Esophagus muscularis mucosa (tissue), 4 donors: Measurements from ENCODE around the gene CST6. TPM values are rescaled to one million over a fixed set of nuclear protein-coding genes. Genes with fewer than 3 reads are reported as not detected.
"Not testable (repeated sequence)": the region's sequence is repeated elsewhere in the genome, so short reads cannot be mapped to it uniquely, and the experiment has no call there.

ENCODE experiments used
- DNase-seq: peaks from one replicate; pipeline ENCODE4 v3.0.0-alpha.2; 2017; ENCODE audit errors: extremely low spot score
- H3K27ac ChIP-seq, 4 donors: fragments of 200-600 bp; sonication (generic); replicated peaks in 1 of 4; 1 replicate in 3 of 4; 2 replicates in 1 of 4; pipeline ENCODE4 v1.5.1; 2016 to 2019; ENCODE audit warnings: mild to moderate bottlenecking in 1 of 4
- H3K27me3 ChIP-seq, 4 donors: fragments of 200-600 bp; sonication (generic); one replicate each; pipeline versions ENCODE4 v1.5.1 to v1.6.0; 2016 to 2019
- H3K36me3 ChIP-seq, 4 donors: fragments of 200-600 bp; sonication (generic); one replicate each; pipeline ENCODE4 v1.5.1; 2016 to 2019
- H3K4me1 ChIP-seq, 4 donors: fragments of 200-600 bp; sonication (generic); one replicate each; pipeline ENCODE4 v1.5.1; 2016 to 2019
- H3K4me3 ChIP-seq, 4 donors: fragments of 200-600 bp; sonication (generic); 1 replicate in 2 of 4; 2 replicates in 2 of 4; pipeline ENCODE4 v1.5.1; 2016 to 2019; ENCODE audit warnings: mild to moderate bottlenecking in 4 of 4, moderate library complexity in 1 of 4
- H3K9me3 ChIP-seq, 4 donors: fragments of 200-600 bp; sonication (generic); 1 replicate in 3 of 4; 2 replicates in 1 of 4; pipeline ENCODE4 v1.5.1; 2016 to 2019
- EP300 ChIP-seq: sonication (generic); formaldehyde crosslinking; IDR thresholded peaks from one replicate; pipeline ENCODE4 v1.6.1; 2017; ENCODE audit warnings: antibody characterized with exemption
- POLR2A ChIP-seq: fragments of 450-650 bp; IDR thresholded peaks from one replicate; pipeline ENCODE4 v1.6.1; 2017; ENCODE audit warnings: antibody characterized with exemption, moderate library complexity, mild to moderate bottlenecking, low read depth
- POLR2AphosphoS5 ChIP-seq, 2 donors: sonication (generic); formaldehyde crosslinking; IDR thresholded peaks; one replicate each; pipeline ENCODE4 v1.6.1; 2017; ENCODE audit warnings: antibody characterized with exemption in 2 of 2
- WGBS: methylation state at CpG from one replicate; pipeline ENCODE4 v1.1.5; 2018; 5-methylcytosine and 5-hydroxymethylcytosine counted together
- intact Hi-C: fragments of 100-400 bp; cut with DNase I; formaldehyde crosslinking; loops from one replicate; pipeline ENCODE4 v1.15.1; 2023
- total RNA-seq, 4 donors: library from RNA; depleted of rRNA; stranded (reverse); fragments of >200 nt; gene quantifications; one replicate each; pipeline versions ENCODE4 v1.1.0 to v1.2.1, GENCODE V29; 2016
- TF ChIP-seq, protein P1 (sequence below), 3 experiments: fragments of 200-600 bp in 2 of 3; fragments of 450-650 bp in 1 of 3; sonication (generic) in 2 of 3; IDR thresholded peaks; one replicate each; pipeline ENCODE4 v1.5.1; 2017 to 2019; ENCODE audit warnings: antibody characterized with exemption in 3 of 3, mild to moderate bottlenecking in 2 of 3, moderate library complexity in 1 of 3

Gene CST6
- total RNA-seq, 4 donors from 2014 or later: not detected

DNA sequence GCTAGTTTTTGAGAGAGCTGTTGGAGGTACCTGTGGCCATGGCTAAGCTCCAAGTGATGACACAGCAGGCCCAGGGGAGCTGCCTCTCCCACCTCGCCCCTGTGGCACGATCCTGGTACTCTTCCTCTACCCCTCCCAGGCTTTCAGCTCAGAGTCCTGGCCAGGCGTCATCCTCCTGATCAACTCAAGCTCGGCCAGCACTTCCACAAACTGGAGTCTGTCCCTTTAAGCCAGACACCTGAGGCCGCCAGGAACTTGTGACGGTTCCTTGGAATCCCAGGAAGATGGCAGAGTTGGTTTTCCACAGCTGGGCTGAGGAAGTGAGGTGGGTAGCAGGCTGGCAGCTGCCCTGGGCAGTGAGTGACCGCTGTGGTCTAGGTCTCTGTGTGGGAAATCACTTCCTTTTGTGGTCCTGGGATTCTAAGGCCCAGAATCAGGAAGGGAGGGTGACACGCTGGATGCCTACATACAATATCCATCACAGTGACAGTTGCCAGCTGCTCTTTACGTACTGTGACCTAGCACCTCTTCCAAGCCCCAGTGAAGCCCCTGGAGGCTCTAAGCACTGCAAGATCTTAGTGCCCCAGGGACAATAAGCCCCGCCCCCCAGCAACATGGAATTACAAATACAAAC lies 3.2 kb upstream of the CST6 start:
- intact Hi-C loops: no loop called here
- Histone ChIP-seq H3K4me3 (no peak overlapping the region), H3K27me3 (peaks cover 0 to 22% (median 20%) of the 10 kb centered on the region in 4 donors), H3K27ac (no peak overlapping the region), H3K4me1 (peaks cover 10 to 21% (median 12%) of the 10 kb centered on the region in 4 donors), H3K36me3 (peaks cover 0 to 28% (median 25%) of the 10 kb centered on the region in 4 donors), H3K9me3 (no peaks in the 10 kb centered on the region)
- TF ChIP-seq POLR2A (no peak), POLR2AphosphoS5 (IDR thresholded peaks at IDR 0.05) (no peak), EP300 (no peak)
- TF ChIP-seq, protein P1, sequence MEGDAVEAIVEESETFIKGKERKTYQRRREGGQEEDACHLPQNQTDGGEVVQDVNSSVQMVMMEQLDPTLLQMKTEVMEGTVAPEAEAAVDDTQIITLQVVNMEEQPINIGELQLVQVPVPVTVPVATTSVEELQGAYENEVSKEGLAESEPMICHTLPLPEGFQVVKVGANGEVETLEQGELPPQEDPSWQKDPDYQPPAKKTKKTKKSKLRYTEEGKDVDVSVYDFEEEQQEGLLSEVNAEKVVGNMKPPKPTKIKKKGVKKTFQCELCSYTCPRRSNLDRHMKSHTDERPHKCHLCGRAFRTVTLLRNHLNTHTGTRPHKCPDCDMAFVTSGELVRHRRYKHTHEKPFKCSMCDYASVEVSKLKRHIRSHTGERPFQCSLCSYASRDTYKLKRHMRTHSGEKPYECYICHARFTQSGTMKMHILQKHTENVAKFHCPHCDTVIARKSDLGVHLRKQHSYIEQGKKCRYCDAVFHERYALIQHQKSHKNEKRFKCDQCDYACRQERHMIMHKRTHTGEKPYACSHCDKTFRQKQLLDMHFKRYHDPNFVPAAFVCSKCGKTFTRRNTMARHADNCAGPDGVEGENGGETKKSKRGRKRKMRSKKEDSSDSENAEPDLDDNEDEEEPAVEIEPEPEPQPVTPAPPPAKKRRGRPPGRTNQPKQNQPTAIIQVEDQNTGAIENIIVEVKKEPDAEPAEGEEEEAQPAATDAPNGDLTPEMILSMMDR (IDR thresholded peaks at IDR 0.05): no peak
- 46% methylated on average over 7 of the region's 10 CpGs for WGBS
- DNase-seq: no peak

DNA sequence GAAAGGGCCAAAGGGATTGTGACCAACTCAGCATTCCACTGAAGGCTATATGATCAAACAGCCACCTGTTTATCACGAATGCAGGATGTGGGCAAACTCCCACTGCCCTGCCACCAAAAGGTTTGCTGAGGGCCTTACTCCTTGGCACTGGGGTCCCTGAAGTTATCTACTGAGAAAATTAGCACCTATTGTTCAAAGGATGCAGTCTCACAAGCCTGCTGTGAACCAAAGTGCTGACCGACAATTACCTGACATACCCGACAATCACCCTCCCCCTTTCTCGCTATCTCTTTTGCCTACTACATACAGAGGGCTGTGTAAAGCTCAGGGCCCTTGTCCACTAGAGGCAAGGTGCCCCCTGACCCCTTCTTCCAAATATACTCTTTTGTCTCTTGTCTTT lies 1.8 kb upstream of the CST6 start:
- H3K4me1 ChIP-seq: peaks cover 10 to 14% (median 11%) of the 10 kb centered on the region in 4 donors
- DNase-seq, intact Hi-C loops, H3K27ac ChIP-seq, H3K9me3 ChIP-seq, H3K4me3 ChIP-seq: not testable (repeated sequence)
- 64% methylated on average over 4 of the region's 4 CpGs for WGBS
- H3K36me3 ChIP-seq: peaks cover 0 to 16% (median 11%) of the 10 kb centered on the region in 4 donors
- peaks cover 0 to 34% (median 22%) of the 10 kb centered on the region in 4 donors for H3K27me3 ChIP-seq

DNA sequence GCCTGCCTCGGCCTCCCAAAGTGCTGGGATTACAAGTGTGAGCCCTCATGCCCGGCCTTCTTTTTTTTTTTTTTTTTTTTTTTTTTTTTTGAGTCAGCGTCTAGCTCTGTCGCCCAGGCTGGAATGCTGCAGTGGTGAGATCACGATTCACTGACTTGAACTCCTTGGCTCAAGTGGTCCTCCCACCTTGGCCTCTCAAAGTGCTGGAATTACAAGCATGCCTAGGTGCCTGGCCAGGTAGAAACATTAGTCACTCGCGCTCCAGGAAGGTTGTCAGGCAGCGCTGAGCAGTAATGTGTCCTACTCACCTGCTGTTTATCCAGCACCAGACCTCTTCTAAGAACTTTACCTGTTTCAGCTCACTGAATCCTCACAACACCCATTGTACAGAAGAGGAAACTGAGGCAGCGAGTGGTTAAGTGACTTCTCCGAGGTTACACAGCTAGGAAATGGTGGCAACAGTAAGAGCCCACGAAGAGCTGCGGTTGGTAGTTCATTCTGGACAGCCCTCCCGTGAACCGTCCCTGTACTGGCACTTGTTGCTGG lies 496 bp upstream of the CST6 start:
- H3K4me1 ChIP-seq: peaks cover 10 to 14% (median 11%) of the 10 kb centered on the region in 4 donors
- TF ChIP-seq POLR2A (no peak), POLR2AphosphoS5 (IDR thresholded peaks at IDR 0.05) (no peak)
- TF ChIP-seq, protein P1 (IDR thresholded peaks at IDR 0.05): no peak
- 35% methylated on average over 9 of the region's 14 CpGs for WGBS
- peak overlapping the region; percentile 30 to 55 (median 32) for H3K4me3 ChIP-seq
- DNase-seq: no peak
- no peak overlapping the region for H3K27ac ChIP-seq
- intact Hi-C loops: no loop called here
- no peaks in the 10 kb centered on the region for H3K9me3 ChIP-seq
- peaks cover 0 to 3% (median under 1%) of the 10 kb centered on the region in 4 donors for H3K36me3 ChIP-seq
- H3K27me3 ChIP-seq: peaks cover 0 to 36% (median 22%) of the 10 kb centered on the region in 4 donors

DNA sequence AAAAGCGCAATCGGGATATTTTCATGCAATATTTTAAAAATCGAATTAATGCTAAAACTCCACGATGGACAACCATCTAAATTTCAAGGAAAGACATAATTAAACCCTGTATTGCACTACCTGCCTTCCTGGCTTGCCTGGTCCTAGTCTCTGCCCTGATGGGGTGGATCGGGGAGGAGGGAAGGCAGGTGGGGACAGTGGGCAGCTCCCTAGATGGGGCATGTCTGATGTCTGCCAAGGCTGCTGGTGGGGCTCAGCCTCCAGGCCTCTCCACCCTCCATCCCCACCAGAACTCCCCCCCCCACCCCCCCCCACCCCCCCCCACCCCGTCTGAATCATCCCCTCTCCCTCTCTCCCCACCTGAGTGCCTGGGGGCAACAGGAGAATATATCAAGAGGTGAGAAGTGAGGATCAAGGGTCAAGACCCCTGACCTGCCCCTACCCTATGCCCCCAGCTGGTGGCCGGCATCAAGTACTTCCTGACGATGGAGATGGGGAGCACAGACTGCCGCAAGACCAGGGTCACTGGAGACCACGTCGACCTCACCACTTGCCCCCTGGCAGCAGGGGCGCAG lies 650 bp downstream of the CST6 start:
- no peak overlapping the region for H3K27ac ChIP-seq
- DNase-seq: no peak
- H3K4me1 ChIP-seq: peaks cover 10 to 14% (median 11%) of the 10 kb centered on the region in 4 donors
- intact Hi-C loops: no loop called here
- peak overlapping the region; percentile 30 to 55 (median 32) for H3K4me3 ChIP-seq
- 61% methylated on average over 8 of the region's 12 CpGs for WGBS
- TF ChIP-seq, protein P1 (IDR thresholded peaks at IDR 0.05): no peak
- no peak for TF ChIP-seq POLR2AphosphoS5 (IDR thresholded peaks at IDR 0.05)
- TF ChIP-seq EP300: no peak
- no peak for TF ChIP-seq POLR2A
- H3K36me3 ChIP-seq: no peaks in the 10 kb centered on the region
- H3K9me3 ChIP-seq: no peaks in the 10 kb centered on the region
- H3K27me3 ChIP-seq: peaks cover 0 to 36% (median 22%) of the 10 kb centered on the region in 4 donors

DNA sequence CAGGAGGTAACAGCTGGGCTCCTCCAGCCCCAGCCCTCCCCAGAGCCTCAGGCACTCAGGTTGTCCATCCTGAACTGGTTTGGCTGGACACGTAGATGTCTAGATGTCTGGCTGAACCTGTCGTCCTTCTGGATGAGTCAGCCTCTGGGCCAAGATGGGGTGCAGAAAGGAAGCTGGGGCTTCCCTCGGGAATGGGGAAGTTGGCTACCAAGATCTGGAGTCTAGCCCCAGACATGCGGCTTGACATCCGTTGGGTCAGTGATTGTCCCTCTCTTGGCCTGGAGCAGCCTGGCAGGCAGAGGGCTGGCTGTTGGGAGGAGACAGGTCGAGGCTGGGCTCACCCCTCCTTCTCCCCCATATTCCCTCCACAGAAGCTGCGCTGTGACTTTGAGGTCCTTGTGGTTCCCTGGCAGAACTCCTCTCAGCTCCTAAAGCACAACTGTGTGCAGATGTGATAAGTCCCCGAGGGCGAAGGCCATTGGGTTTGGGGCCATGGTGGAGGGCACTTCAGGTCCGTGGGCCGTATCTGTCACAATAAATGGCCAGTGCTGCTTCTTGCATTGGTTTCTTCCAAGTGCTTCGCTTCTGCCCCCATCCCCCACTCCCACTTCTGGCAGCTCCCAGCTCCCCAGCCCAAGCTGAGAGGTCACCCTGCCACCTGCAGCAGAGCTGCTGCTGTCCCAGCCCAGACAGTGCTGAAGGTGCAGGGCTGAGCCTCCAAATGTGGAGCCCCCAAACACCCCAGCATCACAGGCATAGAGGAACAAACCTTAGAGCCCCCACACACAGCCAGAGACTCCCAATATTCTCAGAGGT lies 1.3 kb downstream of the CST6 start:
- H3K4me3 ChIP-seq: no peak overlapping the region
- H3K27ac ChIP-seq: no peak overlapping the region
- no peak for DNase-seq
- H3K4me1 ChIP-seq: peaks cover 10 to 14% (median 11%) of the 10 kb centered on the region in 4 donors
- WGBS: 55% methylated on average over 12 of the region's 12 CpGs
- TF ChIP-seq, protein P1 (IDR thresholded peaks at IDR 0.05): no peak
- TF ChIP-seq EP300: no peak
- TF ChIP-seq POLR2AphosphoS5 (IDR thresholded peaks at IDR 0.05): no peak
- no peak for TF ChIP-seq POLR2A
- no peaks in the 10 kb centered on the region for H3K36me3 ChIP-seq
- intact Hi-C loops: no loop called here
- H3K9me3 ChIP-seq: no peaks in the 10 kb centered on the region
- H3K27me3 ChIP-seq: peaks cover 0 to 36% (median 22%) of the 10 kb centered on the region in 4 donors
